ENCODE measurements around the gene BTBD16.

The BTBD16 gene

GRCh38 chr10:122271076-122271475 lies at the start of gene BTBD16:
Gene BTBD16 (plus strand): TSS chr10:122271296. CDS start chr10:122275082, 3,786 bp downstream.
- no peak for DNase-seq (ENCODE audit: low spot score)

GRCh38 chr10:122221958-122222357 lies 49.1 kb upstream of the BTBD16 start:
- no peak for DNase-seq (ENCODE audit: low spot score)

- DNase-seq (ENCODE audit: low spot score): no peak
These were observed 48.5 kb upstream of the BTBD16 start for GRCh38 chr10:122222638-122223037.

- DNase-seq (ENCODE audit: low spot score): no peak
These were observed 46.9 kb upstream of the BTBD16 start for GRCh38 chr10:122224159-122224558.

- DNase-seq (ENCODE audit: low spot score): no peak
These were observed 45.8 kb upstream of the BTBD16 start for GRCh38 chr10:122225330-122225729.

GRCh38 chr10:122227754-122228153 lies 43.3 kb upstream of the BTBD16 start:
- DNase-seq (ENCODE audit: low spot score): no peak

- DNase-seq (ENCODE audit: low spot score): no peak
These were observed 41.4 kb upstream of the BTBD16 start for GRCh38 chr10:122229666-122230065.

GRCh38 chr10:122230222-122230621 lies 40.9 kb upstream of the BTBD16 start:
- DNase-seq (ENCODE audit: low spot score): no peak

GRCh38 chr10:122232769-122233168 lies 38.3 kb upstream of the BTBD16 start:
- no peak for DNase-seq (ENCODE audit: low spot score)

- no peak for DNase-seq (ENCODE audit: low spot score)
These were observed 37.2 kb upstream of the BTBD16 start for GRCh38 chr10:122233857-122234348.

- DNase-seq (ENCODE audit: low spot score): no peak
These were observed 36.7 kb upstream of the BTBD16 start for GRCh38 chr10:122234416-122234815.

GRCh38 chr10:122236690-122237306 lies 34.3 kb upstream of the BTBD16 start:
- no peak for DNase-seq (ENCODE audit: low spot score)

GRCh38 chr10:122237331-122237990 lies 33.6 kb upstream of the BTBD16 start:
- DNase-seq (ENCODE audit: low spot score): no peak

- DNase-seq (ENCODE audit: low spot score): no peak
These were observed 31.4 kb upstream of the BTBD16 start for GRCh38 chr10:122239578-122240257.

- no peak for DNase-seq (ENCODE audit: low spot score)
These were observed 30.7 kb upstream of the BTBD16 start for GRCh38 chr10:122240401-122240800.

GRCh38 chr10:122241836-122242235 lies 29.3 kb upstream of the BTBD16 start:
- DNase-seq (ENCODE audit: low spot score): no peak

- DNase-seq (ENCODE audit: low spot score): no peak
These were observed 27.5 kb upstream of the BTBD16 start for GRCh38 chr10:122243550-122243949.

GRCh38 chr10:122244001-122244975 lies 26.8 kb upstream of the BTBD16 start:
- no peak for DNase-seq (ENCODE audit: low spot score)

- DNase-seq (ENCODE audit: low spot score): no peak
These were observed 26.0 kb upstream of the BTBD16 start for GRCh38 chr10:122245136-122245535.

GRCh38 chr10:122245897-122246296 lies 25.2 kb upstream of the BTBD16 start:
- DNase-seq (ENCODE audit: low spot score): no peak

- no peak for DNase-seq (ENCODE audit: low spot score)
These were observed 24.1 kb upstream of the BTBD16 start for GRCh38 chr10:122246830-122247520.
